ENCODE measurements around the gene CAPSL.
"Not testable (repeated sequence)": the region's sequence is repeated elsewhere in the genome, so short reads cannot be mapped to it uniquely, and the experiment has no call there.

The CAPSL gene

DNA sequence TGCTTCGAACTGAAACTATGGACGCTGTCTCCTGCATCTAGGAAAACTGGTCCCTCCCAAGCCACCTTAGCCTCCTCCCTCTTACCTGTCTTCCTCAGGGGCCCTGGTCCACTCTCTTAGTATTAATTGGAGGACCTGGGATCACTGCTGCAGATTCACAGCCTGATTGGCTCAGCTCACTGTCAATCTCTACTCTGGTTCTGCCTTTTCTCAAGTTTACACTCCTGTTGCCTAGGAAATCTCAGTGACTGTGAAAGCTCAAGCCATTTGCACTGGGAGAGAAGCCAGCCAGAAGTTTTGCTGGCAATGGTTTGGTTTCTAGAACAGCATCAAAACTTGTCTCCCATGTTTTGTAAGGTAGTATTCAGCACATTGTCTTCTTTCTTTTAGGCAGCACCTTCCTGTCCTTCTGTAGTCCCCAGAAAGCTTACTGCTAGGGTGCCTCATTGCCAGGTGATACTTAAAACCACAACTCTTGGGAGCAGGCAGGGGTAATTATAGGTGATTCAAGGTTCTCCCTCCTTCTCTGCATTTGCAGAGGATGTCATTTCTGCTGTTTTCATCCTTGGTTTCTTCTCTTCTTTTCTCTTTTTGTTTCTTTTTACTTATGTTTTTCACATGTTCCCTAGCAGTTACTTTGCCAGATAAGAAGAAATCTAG, at the start of gene CAPSL:
Gene CAPSL (minus strand): TSS at position 55 of the 660 bp plus-strand sequence. CDS start 17,502 bp downstream, outside the sequence.
- DNase-seq, result no peak

DNA sequence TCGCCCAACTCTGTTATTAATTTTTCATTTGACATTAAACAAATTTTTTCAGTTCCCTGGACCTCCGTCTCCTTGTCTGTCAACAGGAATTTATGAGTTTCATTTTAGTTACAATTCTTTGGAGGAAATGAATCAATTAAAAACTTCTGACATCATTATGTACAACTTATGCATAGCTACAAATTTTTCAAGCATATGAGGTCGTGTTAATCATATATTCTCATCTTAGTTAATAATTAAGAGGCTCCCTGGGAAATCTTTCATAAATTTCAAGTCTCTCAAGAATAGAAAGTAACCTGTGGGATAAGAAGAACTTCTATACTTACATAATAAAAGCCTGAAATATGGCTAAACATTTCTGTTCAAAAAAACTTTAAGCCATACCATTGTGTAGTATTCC, 49.4 kb upstream of the CAPSL start:
- DNase-seq, result no peak

DNA sequence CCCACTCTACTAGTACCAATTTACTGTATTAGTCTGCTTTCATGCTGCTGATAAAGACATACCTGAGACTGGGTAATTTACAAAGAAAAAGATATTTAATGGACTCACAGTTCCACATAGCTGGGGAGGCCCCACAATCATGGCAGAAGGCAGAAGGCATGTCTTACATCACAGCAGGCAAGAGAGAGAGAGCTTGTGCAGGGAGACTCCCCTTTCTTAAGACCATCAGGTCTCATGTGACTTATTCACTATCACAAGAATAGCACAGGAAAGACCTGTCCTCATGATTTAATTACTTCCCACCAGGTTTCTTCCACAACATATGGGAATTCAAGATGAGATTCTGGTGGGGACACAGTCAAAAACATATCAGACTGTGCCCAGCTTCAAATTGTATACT, 41.3 kb upstream of the CAPSL start:
- no peak for DNase-seq

DNA sequence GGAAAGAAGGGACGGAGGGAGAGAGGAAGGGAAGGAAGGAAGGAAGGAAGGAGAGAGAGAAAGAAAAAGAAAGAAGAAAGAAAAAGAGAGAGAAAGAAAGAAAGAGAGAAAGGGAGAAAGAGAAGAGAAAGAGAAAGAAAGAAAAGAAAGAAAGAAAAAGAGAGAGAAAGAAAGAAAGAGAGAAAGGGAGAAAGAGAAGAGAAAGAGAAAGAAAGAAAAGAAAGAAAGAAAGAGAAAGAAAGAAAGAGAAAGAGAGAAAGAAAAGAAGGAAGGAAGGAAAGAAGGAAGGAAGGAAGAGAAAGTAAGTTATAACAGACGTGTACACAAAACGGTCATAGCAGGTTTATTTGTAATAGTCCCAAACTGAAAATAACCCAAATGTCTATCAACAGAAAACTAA, 38.4 kb upstream of the CAPSL start:
- DNase-seq, result not testable (repeated sequence)

DNA sequence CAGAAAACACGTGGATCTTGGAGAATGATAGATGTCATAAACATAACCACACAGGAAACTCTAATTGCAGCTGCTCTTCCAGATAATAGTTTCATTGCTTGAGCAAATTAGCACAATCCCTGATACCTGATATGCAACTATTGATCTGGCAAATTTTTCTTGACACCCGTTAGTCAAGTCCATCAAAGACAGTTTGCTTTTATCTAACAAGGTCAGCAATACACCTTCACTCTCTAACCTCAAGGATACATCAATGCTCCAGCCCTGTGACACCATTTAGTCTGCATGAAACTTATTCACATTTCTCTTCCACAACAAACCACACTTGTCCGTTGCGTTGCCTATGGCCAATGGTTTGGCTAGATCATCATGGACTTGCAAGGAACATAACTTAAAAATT, 36.1 kb upstream of the CAPSL start:
- no peak for DNase-seq

DNA sequence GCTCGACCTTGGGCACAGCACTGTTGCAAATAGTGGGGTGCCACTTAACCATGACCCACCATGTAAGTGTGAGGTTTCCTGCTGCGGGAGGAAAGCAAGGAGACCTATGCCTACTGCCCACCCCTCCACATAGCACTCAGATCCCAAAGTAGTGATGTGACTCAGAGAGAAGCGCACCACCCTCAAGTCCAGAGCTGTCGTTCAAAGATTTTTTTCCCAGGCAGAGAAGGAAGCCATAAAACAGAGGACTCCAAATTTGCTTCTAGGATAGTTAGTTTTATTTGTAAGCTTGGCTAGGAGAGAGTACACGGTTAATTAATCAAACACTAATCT, 33.4 kb upstream of the CAPSL start:
- no peak for DNase-seq

DNA sequence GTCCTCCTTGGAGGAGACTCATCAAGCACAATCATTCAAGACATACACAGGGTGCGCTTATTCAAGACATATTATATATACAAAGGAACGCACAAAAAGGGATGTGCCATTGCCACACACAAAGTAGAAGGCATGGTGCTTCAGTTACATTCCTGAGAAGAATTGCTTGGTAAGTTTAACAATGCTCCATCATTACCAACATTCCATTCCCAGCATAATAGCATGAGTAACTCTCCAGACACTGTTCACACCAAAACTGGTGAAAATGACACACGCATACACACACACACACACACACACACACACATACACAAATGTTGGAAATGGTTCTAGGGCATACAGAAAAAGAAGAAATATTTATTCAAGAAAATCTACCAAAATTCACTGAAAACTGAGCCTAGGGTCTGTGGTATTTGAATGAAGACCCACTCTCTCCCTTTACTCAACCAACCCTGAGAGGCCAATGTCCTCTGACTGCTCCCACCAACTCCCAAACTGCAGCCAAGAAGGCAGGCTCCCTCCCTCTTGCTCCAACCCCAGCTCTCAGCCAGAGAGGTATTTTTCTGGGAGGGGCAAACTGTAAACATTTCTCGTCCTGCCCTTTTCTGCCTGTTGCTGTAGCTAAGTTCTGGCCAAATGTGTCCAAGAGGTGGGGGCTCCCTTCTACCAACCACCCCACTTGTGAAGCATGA, 32.9 kb upstream of the CAPSL start:
- no peak for DNase-seq

DNA sequence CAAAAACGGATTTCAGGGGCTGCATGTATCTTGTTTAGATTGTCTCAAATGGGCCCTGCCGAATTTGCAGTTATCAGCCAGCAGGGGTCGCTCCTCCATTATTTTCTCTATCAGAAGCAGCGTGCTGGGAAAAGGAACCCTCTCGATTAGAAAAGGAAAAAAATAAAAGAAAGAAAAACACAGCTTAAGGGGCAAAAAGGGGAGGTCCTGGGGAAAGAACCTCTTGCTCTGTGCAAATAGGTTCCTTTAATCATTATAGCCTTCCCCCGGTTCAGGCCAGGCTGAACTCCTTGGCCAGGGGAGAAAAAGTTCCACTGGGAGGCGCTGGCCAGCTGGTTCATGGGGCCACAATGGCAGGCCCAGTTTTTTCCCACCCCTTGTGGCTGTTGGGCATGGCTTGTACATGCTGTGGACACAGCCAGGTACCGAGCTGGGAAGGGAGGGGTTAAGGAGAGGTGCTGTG, 25.0 kb upstream of the CAPSL start:
- DNase-seq, result no peak

DNA sequence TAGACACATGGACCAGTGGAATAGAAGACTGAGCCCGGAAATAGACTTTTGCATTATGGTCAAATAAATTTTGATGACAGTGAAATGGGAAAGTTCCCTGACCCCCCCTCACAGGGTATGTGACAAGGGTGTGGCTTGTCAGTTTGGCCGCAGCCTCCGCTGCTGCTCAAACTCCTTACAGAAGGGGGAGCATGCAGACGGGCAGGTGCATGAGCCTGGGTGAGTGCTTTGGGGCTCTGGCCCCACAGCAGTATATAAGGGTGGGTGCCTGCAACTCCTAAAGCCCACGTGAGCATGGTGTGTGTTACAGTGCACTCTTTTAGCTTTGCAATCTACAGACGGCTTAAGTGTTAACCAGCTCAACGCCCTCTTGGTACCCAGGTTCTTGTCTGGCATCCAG, 21.9 kb upstream of the CAPSL start:
- no peak for DNase-seq

DNA sequence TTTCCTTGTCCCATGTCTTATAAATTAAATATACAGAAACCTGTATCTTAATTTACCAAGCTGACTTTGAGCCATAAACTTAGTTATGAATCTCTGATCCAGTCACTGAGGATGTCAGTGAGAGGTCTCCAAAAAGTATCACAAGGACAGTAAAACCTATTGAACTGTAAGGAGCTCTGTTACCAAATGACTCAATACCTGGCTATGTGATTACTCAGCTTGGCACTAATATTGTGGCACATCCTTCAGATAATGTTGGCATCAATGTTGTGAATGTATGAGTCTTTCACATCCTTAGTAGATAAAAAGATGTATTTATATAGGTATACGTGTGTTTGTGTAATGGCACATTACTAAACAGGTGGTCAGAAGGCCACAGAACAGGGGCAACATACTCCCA, 18.0 kb upstream of the CAPSL start:
- DNase-seq, result no peak

DNA sequence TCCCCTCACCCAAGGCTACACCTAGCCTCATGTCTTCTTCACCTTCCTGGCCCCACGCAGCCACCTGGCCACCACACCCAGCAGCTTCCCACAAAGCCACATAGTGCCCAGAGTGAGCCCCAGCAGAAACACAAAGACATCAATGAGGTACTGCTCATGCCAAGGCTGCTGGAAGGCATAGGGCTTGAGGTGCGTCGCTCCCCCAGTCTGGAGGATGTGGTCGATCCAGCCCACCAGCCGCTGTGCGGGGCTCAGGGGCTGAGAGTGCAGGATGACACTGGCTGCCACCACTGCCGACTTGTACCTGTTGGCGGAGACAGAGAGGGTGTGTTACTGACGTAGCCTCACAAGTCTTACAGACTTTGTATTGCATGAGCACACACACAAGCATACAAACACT, 15.8 kb upstream of the CAPSL start:
- DNase-seq, result no peak

DNA sequence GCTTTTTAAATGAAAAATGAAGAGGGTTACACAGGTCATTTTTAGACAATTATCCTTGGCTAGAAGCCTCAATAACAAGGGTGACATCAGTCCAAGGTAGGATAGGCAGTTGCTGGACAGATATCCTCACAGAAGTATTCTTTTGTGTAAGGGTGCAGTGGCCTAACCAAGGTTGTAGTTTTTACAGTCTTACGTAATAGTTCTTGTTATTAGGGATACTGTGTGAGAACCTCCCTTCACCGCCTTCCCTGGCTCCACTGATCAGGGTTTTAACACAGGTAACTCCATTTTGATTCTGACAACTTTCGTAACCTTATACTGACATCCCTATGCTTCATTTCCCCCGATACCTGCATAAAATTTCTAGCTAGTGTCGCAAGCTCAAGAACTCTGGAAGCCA, 8.7 kb upstream of the CAPSL start:
- DNase-seq, result no peak

DNA sequence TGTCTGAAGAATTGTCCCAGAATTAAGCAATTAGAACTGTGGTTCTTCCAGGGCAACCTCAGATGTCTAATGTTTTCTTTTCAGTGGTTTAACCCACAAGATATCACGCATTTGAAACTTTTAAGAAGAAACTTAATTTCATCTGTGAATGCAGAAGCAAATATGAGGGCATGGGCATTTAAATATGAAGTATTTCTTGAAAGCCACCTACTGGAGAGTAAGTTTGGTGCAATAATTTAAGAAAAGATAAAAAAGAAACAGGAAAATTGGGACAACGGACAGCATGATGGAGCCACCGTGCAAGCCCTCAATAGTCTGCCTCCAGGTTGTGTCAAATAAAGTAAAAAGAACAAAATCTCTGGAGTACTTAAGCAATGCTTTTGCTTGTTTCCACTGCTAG, 1.2 kb upstream of the CAPSL start:
- no peak for DNase-seq

DNA sequence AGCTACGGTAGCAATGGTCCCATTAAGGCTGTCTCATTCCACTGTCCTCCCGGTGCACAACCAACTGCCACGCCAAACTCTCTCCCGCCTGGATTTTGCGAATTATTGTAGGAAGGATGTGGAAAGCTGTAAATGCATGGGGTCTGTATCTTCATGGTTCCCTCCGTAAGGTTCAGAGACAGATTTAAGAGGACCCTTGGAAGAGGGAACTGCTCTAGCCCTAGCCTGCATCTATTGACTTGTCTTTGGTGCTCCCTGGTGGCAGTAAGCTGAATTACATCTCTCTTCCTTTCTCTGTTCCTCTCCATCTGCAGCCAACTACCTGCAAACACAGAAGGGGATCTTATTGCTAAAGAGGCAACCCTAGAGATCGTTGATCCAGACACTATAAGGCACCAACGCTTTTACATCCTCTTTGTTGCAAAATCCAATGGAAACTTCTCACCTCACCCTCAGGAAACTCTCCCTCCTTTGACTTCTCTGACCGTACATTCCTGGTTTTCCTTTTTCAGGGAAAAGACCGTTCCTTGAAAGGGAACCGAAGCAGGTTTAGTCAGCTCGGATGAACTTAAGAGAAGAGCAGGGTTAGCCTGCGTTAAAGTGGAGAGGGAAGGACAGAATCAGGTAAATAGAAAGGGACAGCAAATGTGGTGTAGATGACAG, 11.9 kb downstream of the CAPSL start:
- DNase-seq, result peak; percentile 42

DNA sequence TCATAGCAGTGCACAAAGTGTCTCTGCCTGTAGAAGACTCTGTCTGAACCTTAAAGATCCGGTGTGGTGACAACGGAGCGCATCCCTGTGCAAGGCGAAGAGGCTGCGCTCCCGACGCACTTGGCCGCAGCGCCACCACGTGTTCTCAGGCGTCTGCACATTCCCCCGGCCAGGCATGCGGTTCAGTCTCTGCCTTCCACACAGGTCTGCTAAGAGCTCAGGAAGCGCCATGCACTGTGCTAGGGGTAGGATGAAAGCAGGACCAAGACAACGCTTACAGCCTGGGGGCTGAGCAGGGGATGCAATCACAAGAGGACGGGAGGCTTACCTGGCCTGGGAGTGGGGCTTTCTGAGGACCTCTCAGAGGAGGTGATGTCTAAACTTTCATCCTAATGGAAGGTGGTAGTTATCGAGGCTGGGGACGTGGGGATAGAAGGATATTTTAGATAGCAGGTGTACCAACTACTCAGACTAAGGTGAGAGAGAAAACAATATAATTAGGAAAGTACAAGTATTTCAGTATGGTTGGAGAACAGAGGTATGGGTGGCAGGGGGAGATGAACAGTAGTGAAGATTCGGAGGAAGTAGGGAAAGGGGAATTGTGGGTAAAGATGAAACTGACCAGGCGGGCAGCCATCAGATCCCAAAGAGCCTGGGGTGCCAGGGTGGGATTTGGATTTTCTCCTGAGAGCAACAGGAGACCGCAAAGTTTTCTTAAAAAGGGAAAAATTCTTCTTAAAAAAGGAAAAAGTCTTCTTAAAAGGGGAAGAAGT, 13.3 kb downstream of the CAPSL start:
- DNase-seq, result no peak

DNA sequence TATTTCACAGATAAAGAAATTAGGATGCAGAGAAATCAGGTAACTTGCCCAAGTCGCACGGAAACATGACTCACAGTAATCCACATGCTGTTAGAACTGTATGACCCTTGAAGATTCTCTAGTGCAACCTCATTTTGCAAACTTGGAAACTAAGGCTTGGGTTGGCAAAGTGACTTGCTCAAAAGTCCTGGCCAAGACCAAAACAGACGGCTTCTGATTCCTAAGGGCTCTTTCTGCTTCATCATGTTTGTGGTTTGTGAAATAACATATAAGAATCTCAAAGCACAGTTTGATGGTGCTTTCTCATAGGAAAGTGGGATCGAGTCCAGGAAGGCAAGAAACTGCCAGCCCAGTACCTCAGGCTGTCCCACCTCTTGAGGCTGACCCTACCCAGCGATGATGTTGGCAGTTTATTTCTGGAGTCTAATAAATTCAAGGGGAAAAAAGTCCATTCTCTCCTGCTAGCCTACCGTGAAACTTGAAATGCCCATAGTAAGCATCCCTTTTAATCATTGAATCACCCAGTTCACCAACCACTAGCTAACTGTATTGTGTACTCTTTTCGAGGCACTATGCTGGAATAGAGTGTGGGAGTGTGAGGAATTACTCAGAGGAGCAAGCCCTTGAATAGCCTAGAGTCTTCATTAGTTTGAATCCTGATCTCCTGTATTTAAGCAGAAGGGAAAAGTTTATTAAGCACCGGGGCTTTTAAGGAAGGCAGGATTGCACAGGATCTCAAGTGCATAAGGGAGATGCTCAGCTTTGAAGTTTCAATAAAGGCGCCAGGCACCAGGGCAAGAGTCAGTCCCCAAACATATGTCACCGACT, 14.1 kb downstream of the CAPSL start:
- DNase-seq, result no peak

DNA sequence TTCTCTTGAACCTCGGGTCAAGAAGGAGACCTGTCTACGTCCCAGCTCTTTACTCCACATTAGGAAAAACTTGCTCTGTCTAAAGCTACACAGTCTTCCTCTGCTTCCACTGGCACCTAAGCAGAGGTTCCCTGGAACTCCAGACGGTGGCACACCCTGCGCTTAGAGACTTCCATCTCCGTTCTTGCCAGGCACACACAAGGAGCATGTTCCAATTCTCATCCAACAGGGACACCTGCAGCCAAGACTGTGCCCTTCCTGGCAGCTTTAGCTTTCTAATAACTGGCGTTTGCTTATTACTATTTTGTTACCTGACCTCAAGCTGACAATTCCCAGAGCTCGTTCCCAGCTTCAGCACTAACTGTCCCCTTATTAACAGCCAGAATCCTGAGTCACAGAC, 16.0 kb downstream of the CAPSL start:
- DNase-seq, result no peak

DNA sequence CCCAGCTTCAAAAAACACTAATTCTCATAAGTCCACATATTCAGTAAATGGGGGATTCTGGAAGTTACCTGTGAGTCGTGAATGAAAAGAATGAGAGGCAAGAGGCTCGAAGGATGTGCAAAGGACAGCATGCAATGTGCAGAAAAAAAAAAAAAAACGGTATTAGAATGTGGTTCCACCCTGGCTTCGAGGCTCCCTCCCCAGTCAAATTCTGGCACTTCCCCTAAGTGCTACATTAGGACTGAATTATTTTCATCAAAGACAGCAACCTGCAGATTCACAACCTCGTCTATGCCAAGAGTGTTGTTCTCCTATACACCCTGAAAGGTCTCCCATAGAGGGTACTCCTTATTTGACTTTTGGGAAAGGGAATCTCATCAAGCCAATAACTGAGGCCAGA, 16.5 kb downstream of the CAPSL start:
- DNase-seq, result no peak

DNA sequence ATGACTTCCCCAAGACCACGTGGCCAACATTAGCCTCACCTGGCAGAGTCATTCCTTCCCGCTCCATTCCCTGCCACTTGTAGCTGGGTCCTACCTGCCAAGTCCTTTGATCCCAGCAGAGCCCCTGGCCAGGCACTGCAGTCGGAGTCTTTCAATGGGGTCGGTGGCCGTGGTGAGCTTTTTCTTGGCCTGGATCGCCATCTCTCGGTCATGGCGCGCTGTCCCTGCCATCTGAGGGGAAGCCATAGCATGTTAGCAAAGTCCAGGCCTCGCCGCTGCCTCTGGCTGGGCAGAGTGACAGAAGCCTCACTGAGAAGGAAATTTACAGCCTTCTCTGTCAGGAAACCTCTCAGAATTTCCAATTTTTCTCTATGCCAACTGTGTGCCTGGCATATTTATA, 17.5 kb downstream of the CAPSL start:
- no peak for DNase-seq

DNA sequence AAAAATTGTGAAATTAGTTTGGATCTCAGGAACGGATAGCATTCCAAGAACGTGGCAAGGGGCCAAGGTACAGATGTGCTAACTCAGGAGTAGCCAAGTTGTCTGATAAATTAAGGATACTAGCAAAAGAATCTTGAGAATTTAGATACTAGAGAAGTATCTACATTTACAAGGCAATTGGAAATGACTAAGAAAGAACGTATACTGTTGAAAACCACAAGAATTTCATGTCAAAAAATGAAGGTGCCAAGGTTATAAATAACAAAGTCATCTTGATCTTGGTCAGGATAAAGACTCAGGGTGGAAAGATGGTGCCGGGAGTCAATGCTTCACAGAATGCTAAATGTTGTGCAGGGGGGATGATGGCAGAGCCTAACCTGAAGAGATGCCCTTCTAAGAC, 19.2 kb downstream of the CAPSL start:
- no peak for DNase-seq

DNA sequence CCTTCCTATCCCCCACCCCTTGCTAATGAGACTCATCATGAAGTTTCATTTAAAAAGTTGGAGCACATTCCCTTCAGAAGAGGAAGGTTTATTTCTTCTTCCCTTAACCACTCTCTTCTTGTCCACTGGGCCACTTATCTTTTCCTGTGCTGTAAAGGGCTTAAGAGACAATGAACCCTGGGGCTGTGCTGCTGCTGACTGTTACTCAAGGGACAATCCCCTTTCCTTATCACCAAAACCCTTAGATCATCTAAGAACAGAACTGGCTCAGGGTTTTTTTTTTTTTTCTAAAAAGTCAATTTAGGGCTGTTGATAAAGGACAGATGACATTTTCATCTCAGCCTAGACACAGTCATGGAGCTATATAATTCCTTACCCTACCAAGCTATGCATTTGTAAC, 29.6 kb downstream of the CAPSL start:
- no peak for DNase-seq

DNA sequence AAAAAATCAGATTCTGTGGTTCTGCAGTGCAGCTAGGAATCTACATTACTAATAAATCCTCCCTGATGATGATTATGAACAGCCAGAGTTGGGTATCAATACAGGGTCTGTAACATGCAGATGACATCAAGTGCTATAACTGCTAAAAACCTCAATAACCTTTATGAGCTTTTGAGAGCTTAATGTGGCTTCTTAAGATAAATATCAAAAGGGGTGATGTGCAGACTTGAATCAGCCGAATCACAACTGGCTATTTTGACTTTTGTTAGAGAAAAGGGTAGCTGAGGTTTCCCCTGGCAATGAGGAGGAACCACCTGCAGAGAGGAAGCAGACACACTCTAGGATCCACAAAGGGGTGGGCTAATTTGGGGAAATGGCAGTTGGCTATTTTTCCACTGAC, 30.2 kb downstream of the CAPSL start:
- DNase-seq, result no peak
